AG09319 (cell line): ENCODE data around the gene SCAF1.

Experiments used
- DNase-seq: peaks from one replicate; pipeline ENCODE4 v3.0.0-alpha.2; 2010; ENCODE audit warnings: low read depth; ENCODE audit errors: extremely low read depth
- CTCF ChIP-seq: IDR thresholded peaks from 2 replicates; pipeline ENCODE4 v1.5.1; 2011; ENCODE audit warnings: low read depth, mild to moderate bottlenecking, inconsistent platforms, low read length, moderate library complexity

Gene SCAF1

GRCh38 chr19:49672131-49672919, 30.3 kb downstream of the SCAF1 start:
- peak; percentile 97 for TF ChIP-seq CTCF
- no peak for DNase-seq

DNA sequence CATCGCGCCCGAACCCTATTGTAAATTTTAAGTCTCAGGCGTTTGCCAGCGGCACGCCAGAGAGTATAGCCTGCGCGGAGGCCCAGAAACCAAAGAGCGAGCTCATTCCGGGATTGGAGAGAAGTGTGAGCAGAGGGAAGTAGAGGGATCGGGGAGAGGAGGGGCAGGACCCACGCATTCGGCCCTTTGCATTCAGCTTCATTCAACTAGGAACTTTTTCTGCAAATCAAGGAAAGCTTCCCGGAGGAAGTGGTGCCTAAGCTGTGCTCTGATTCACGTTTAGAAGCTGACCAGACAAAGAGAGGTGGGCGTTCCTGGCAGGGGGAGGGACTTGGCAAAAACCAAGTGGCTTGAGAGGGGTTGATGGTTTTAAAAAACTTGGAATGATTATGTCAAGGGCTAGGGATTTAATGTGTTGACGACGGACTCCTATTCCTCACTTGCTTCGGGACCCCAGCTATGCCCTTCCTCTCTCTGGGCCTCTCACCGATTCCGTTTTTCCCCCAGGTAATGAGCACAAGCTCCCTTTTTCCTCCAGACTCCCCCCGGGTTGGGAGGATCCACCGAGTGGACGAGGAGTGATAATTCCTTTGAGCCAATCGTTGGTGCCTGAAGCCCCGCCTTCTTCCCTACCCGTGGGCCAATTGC, 34.3 kb downstream of the SCAF1 start:
- DNase-seq, result peak; percentile 88
- TF ChIP-seq CTCF, result no peak

- DNase-seq, result peak; percentile 100
- TF ChIP-seq CTCF, result no peak
These were observed 34.8 kb downstream of the SCAF1 start for GRCh38 chr19:49676784-49677230.

DNA sequence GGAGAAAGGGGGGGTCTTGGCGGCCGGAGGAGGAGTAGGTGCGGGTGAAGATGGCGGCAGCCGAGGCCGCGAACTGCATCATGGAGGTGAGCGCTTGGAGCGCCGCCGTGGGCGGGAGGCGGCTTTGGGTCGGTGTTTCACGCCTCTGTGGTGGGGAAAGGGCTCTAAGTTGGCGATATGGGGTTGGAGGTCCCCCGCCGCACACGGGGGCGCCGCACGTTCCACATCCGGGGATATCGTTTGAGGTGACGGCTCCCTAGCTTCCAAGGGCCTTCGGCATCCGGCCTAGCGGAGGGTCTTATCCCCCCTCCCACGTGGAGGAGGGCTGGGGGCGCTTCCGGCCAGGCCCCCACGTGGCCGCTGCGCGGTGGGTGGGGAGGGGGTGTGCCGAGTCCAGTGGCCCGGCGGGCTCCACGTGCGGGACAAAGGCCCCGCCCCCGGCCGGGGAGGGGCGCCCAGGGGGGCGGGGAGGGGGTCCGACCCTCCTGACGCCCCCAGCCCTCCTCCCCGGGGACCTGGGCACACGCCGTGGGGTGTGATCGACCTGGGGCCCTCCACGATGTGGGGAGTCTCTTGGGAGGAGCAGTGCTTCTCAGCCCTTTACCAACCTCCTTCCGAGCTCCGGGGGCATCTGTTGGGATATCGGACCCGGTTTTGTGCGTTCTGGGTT, 35.4 kb downstream of the SCAF1 start, which contains the start of gene PRMT1:
Gene PRMT1, plus strand, starts transcription at position 41 of the 670 bp plus-strand sequence. Its CDS starts 10 bp downstream, at position 51.
- no peak for DNase-seq

DNA sequence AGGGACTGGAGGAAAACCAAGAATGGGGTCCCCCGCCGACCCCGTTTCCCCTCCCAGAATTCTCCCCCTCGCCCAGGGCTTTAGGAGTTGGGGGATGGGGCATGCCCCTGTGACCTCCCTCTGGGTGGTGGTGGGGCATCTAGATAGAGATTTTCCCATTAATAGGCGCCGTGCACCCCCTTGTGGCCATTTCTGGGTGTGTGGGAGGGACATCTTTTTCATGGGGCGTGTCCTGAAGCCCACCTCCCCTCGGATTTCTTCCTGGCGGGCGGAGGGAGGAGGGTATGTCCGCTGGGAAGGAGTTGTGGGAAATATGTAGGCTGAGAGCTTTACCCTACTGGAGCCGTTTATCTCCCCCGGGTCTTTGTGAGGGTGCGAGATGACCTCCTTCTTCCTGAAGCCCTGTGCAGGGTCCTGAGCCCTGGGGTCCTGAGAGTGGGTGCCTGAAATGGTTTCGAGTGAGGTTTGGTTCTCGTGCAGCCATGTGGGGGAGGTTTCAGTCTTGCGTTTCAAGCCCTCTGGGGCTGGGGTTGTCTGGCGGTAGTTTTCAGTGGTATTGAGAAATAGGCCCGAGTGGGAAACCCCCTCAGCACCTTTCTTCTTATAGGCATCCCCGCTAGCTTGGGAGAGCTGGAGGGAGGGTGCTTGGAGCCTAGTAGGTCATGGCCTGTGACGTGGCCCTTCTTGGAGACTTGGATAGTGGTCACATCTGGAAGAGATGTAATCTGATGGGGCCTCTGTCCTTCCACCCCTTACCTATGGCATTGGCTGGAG, 36.1 kb downstream of the SCAF1 start:
- DNase-seq, result no peak
- TF ChIP-seq CTCF, result peak; percentile 59

More for the DNA sequence above, 35.4 kb downstream of the SCAF1 start, which contains the start of gene PRMT1:
- TF ChIP-seq CTCF, result no peak

- no peak for DNase-seq
- no peak for TF ChIP-seq CTCF
These were observed 37.2 kb downstream of the SCAF1 start for GRCh38 chr19:49678985-49679770.
